Mesodermal cell (in vitro differentiated cells): Measurements from ENCODE around the gene CHAD.
"Not testable (repeated sequence)": the region's sequence is repeated elsewhere in the genome, so short reads cannot be mapped to it uniquely, and the experiment has no call there.

Experiments used
- H3K27ac ChIP-seq: 2 replicates; pipeline ENCODE4 v1.7.0; 2013; ENCODE audit warnings: mild to moderate bottlenecking, low read depth, low read length, moderate library complexity; ENCODE audit not compliant: severe bottlenecking
- H3K36me3 ChIP-seq: 2 replicates; pipeline ENCODE4 v1.7.1; 2013; ENCODE audit warnings: mild to moderate bottlenecking, low read length, moderate library complexity; ENCODE audit not compliant: control insufficient read depth, insufficient read depth
- H3K4me1 ChIP-seq: one replicate; pipeline ENCODE4 v1.7.1; 2013; ENCODE audit warnings: mild to moderate bottlenecking, low read length; ENCODE audit not compliant: insufficient read depth, control insufficient read depth, poor library complexity, severe bottlenecking
- H3K4me3 ChIP-seq: 2 replicates; pipeline ENCODE4 v1.7.0; 2013; ENCODE audit warnings: low read length, control low read depth, mild to moderate bottlenecking; ENCODE audit not compliant: insufficient read depth, poor library complexity, severe bottlenecking; ENCODE audit errors: extremely low read depth
- H3K9me3 ChIP-seq: 2 replicates; pipeline ENCODE4 v1.7.1; 2013; ENCODE audit warnings: mild to moderate bottlenecking, low read length, moderate library complexity; ENCODE audit not compliant: control insufficient read depth
- WGBS, 2 experiments: methylation state at CpG; one replicate each; pipeline ENCODE4 v1.1.5; 2013; ENCODE audit warnings: missing lambda C conversion rate in 2 of 2; ENCODE audit not compliant: insufficient coverage in 2 of 2; 5-methylcytosine and 5-hydroxymethylcytosine counted together

The CHAD gene

GRCh38 chr17:50425682-50426471 lies 42.8 kb downstream of the CHAD start, which contains the start of gene ACSF2:
Gene ACSF2, plus strand, starts transcription at chr17:50426218. Its CDS starts 44 bp downstream, at chr17:50426262.
- no peaks in the 10 kb centered on the region for H3K36me3 ChIP-seq
- no peaks in the 10 kb centered on the region for H3K9me3 ChIP-seq
- WGBS, 2 experiments = 15 to 18% methylated on average over 33 to 37 of the region's 70 CpGs
- peak within 1 kb of the TSS; percentile 67 for H3K27ac ChIP-seq
- H3K4me1 ChIP-seq = peaks cover 11% of the 10 kb centered on the region
- H3K4me3 ChIP-seq = peak within 1 kb of the TSS; percentile 62

DNA sequence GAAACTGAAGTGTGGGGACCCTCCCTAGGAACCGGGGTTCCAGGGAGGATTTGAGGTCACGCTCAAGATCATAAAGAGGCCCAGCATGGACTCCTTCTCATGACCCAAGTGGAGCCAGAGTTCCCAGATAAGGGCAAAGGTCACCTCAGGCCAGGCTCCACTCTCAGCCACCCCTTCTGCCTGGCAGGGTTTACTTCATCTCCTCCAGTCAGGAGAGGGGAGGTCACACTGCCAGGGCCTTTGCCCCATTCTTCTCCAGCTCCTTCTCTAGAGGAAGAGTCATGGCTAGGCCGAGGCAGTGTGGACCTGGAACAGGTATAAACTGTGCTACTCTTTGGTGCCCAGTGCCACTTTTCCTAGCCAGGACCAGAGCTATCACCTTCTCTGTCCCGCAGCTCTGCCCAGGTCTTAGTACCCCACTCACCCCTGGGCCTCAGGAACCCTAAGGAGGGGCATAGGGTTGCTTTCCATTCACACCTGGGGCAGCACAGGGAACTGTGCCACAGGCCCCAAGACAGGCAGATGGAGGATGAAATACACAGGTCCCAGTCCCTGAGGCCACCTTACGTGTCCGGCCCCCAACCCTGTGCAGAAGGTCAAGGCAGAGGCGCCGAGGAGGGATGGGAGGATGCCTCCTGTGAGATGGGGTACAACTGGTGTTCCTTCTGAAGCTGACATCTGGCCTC lies 43.5 kb downstream of the CHAD start:
- H3K4me3 ChIP-seq = peak overlapping the region; percentile 62
- 90 to 97% methylated on average over 7 to 8 of the region's 8 CpGs for WGBS, 2 experiments
- no peaks in the 10 kb centered on the region for H3K9me3 ChIP-seq
- H3K4me1 ChIP-seq = peaks cover 11% of the 10 kb centered on the region
- H3K36me3 ChIP-seq = no peaks in the 10 kb centered on the region
- no peak overlapping the region for H3K27ac ChIP-seq

GRCh38 chr17:50424246-50424995 lies 44.3 kb downstream of the CHAD start:
- H3K4me1 ChIP-seq = peaks cover 11% of the 10 kb centered on the region
- WGBS, 2 experiments = 86 to 92% methylated on average over 3 to 7 of the region's 9 CpGs
- H3K4me3 ChIP-seq = no peak overlapping the region
- H3K27ac ChIP-seq = no peak overlapping the region
- H3K36me3 ChIP-seq = no peaks in the 10 kb centered on the region
- no peaks in the 10 kb centered on the region for H3K9me3 ChIP-seq

DNA sequence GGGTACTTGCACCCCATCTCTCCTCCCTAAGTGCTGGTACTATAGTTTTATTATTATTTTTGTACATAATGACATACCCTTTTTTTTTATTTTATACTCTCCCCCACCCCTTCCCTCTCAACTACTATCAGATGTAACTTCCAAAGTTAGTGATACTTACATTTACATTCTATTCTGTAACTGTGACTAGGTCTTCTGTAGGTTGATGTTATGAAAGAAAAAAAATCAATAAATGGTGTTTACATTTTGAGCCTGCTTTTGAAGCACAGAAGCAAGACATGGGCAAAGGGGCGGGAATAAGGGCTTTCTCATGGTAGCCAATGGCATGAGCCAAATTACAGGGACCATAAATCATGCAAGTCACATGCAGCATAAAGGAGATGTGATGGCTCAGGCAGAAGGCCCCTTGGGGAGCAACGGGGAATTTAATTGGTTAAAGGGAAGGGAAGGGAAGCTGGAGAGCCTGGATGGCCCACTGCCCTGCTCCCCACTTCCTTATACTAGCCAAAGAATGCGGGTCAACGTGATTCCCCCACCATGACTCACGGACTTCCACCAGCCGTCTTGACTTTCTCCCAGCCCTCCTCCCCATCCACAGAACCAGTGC lies 45.0 kb downstream of the CHAD start:
- Histone ChIP-seq H3K4me1 (peaks cover 11% of the 10 kb centered on the region), H3K36me3 (no peaks in the 10 kb centered on the region), H3K27ac (no peak overlapping the region), H3K4me3 (no peak overlapping the region), H3K9me3 (no peaks in the 10 kb centered on the region)
- 86 to 100% methylated on average over 1 to 2 of the region's 6 CpGs for WGBS, 2 experiments

DNA sequence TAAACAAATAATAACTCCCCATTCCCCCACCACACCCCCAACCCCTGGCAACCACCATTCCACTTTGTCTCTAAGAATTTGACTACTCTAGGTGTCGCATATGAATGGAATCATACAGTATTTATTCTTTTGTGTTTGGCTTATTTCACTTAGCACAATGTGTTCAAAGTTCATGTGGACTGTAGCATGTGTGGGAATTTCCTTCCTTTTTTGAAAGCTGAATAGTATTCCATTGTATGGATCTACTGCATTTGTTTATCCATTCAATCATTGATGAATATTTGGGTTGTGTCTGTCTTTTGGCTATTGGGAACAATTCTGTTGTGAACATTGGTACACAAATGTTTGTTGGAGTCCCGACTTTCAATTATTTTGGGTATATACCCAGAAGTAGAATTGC lies 45.9 kb downstream of the CHAD start:
- no CpG with 5 or more reads among the region's 2 CpGs for WGBS, 2 experiments
- no peak overlapping the region for H3K27ac ChIP-seq
- H3K4me3 ChIP-seq = no peak overlapping the region
- no peaks in the 10 kb centered on the region for H3K36me3 ChIP-seq
- peaks cover 11% of the 10 kb centered on the region for H3K4me1 ChIP-seq
- no peaks in the 10 kb centered on the region for H3K9me3 ChIP-seq

DNA sequence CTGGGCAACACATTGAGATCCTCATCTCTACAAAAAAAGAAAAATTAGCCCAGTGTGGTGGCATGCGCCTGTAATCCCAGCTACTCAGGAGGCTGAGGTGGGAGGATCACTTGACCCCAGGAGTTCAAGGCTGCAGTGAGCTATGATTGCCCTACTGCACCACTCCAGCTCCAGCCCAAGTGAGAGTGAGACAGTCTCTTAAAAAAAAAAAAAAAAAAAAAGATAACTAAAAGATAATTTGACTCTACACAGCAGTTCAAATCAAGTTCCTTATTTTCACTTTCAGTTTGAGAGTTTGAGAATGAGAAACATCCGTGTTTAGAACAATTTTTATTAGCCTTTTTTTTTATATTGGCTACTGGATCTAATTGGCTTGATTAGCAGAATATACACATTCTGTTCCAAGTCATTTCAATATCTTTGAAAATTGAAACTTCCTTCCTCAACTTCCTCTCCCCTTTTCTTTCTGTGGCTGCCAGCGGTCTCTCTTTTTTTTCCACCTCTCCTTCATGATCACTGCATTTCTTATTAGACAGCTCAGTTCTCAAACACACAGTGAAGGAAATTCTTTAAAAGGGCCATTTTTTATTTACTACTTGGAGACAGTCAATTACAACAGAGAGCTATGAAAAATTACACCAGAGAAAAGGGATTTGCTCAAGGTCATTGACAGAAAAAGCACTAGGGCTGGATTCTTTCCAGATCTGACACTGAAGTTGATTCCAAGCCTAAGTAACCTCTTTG lies 47.2 kb downstream of the CHAD start:
- Histone ChIP-seq H3K4me3 (no peak overlapping the region), H3K27ac (no peak overlapping the region), H3K36me3 (no peaks in the 10 kb centered on the region), H3K4me1 (peaks cover 11% of the 10 kb centered on the region), H3K9me3 (no peaks in the 10 kb centered on the region)
- WGBS, 2 experiments = 83% methylated on average over 1 of the region's 3 CpGs; no CpG with 5 or more reads in 1 of the 2 experiments

DNA sequence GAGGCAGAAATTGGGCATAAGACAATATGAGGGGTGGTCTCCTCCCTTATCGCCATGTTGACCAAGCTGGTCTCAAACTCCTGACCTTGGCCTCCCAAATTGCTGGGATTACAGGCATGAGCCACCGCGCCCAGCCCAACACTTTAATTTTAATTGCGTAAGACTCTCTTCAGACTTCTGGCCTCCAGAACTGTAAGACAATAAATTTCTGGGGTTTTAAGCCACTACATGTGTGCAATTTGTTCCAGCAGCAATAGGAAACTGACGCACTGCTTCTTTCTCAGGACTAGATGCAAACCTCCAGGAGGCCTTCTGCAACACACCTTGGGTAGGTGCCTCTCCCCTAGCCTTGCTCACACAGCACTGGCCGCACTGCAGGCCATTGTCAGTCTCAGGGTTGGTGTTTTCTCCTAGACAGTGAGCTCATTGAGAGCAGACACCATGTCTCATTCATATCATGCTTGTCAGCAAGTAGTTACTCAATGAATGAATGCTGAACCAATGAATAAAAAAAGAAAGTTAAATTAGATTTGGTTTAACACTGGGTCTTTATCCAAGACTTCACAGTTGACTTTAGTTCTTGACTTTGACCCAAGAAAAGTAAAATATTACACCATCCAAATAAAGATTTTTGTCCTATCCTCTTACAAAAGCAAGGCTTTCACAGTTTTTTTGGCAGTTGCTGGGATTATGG lies 48.1 kb downstream of the CHAD start:
- Histone ChIP-seq H3K36me3 (no peaks in the 10 kb centered on the region), H3K4me3 (no peak overlapping the region), H3K9me3 (no peaks in the 10 kb centered on the region), H3K27ac (no peak overlapping the region), H3K4me1 (peaks cover 10% of the 10 kb centered on the region)
- WGBS, 2 experiments = 95 to 96% methylated on average over 5 of the region's 6 CpGs

DNA sequence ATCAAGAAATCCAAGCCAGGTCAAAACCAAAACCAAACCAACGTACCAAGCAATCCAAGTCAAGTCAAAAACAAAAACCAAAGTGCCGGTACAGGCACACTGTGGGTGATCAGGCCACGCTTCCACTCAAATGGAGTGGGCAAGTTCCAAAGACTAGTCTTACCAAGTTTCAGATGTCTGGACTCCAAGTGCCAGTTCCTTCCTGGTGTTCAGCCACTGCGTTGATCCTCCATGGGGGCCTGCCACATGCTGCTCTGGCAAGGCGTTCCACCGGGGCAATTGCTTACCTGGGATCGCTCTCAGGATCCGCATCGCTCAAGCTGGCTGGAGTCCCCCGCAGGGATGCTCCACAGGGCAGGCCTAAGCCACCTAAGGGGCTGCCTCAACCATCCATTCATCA lies 49.1 kb downstream of the CHAD start:
- not testable (repeated sequence) for H3K36me3 ChIP-seq, H3K4me3 ChIP-seq, H3K4me1 ChIP-seq, H3K9me3 ChIP-seq, H3K27ac ChIP-seq
- 95 to 97% methylated on average over 9 to 10 of the region's 10 CpGs for WGBS, 2 experiments

GRCh38 chr17:50414808-50415207 lies 53.9 kb downstream of the CHAD start:
- no peak overlapping the region for H3K27ac ChIP-seq
- H3K4me3 ChIP-seq = no peak overlapping the region
- H3K9me3 ChIP-seq = peaks cover 7% of the 10 kb centered on the region
- no peaks in the 10 kb centered on the region for H3K4me1 ChIP-seq
- 78 to 90% methylated on average over 3 of the region's 3 CpGs for WGBS, 2 experiments
- H3K36me3 ChIP-seq = no peaks in the 10 kb centered on the region
